Stimulated activated CD4-positive, alpha-beta T cell treated with anti-CD3 and anti-CD28 coated beads, Interleukin-4, amount 100 ng/mL, for 48 hours (primary cell): ENCODE results near the gene NFIB.

Source experiments
- DNase-seq, 2 donors: peaks; one replicate each; pipeline ENCODE4 v3.0.0-alpha.2; 2020; ENCODE audit warnings: low read depth in 2 of 2

The NFIB gene

GRCh38 chr9:14320271-14321181 is 6.6 kb upstream of the NFIB start:
- DNase-seq, result no peak

- DNase-seq, result no peak
Measured at GRCh38 chr9:14318934-14319580, 5.1 kb upstream of the NFIB start.

- no peak for DNase-seq
Measured at GRCh38 chr9:14318361-14318760, 4.4 kb upstream of the NFIB start.

GRCh38 chr9:14317667-14318320 is 3.9 kb upstream of the NFIB start:
- no peak for DNase-seq

- no peak for DNase-seq
Measured at GRCh38 chr9:14316602-14317300, 2.8 kb upstream of the NFIB start.

- DNase-seq, result no peak
Measured at GRCh38 chr9:14315875-14316601, 2.1 kb upstream of the NFIB start.

- no peak for DNase-seq
Measured at GRCh38 chr9:14314929-14315874, 1.3 kb upstream of the NFIB start.

GRCh38 chr9:14314424-14314928 is 535 bp upstream of the NFIB start:
- DNase-seq, result no peak

GRCh38 chr9:14313378-14313940 is 482 bp downstream of the NFIB start:
- DNase-seq, result no peak

- no peak for DNase-seq
Measured at GRCh38 chr9:14312719-14313377, 1.1 kb downstream of the NFIB start.

GRCh38 chr9:14311956-14312685 is 1.8 kb downstream of the NFIB start:
- DNase-seq, result no peak

GRCh38 chr9:14311171-14311949 is 2.6 kb downstream of the NFIB start:
- DNase-seq, result no peak

GRCh38 chr9:14310311-14310710 is 3.6 kb downstream of the NFIB start:
- DNase-seq, result no peak

- no peak for DNase-seq
Measured at GRCh38 chr9:14309403-14309802, 4.5 kb downstream of the NFIB start.

GRCh38 chr9:14308853-14309145 is 5.1 kb downstream of the NFIB start:
- no peak for DNase-seq

GRCh38 chr9:14307989-14308852 is 5.7 kb downstream of the NFIB start:
- no peak for DNase-seq
